D341Med (cell line): Measurements from ENCODE around the gene TAS2R13.

Experiments
- DNase-seq: peaks from one replicate; pipeline ENCODE4 v3.0.0; 2012; ENCODE audit warnings: low spot score

The TAS2R13 gene

GRCh38 chr12:10909462-10909861 lies at the start of gene TAS2R13:
Gene TAS2R13 (minus strand): TSS chr12:10909562. CDS start chr12:10909298, 264 bp downstream.
- no peak for DNase-seq

- DNase-seq = no peak
These were observed 48.4 kb upstream of the TAS2R13 start for GRCh38 chr12:10957741-10958140.

- DNase-seq = no peak
These were observed 46.7 kb upstream of the TAS2R13 start for GRCh38 chr12:10956085-10956484.

- no peak for DNase-seq
These were observed 43.3 kb upstream of the TAS2R13 start for GRCh38 chr12:10952645-10953044.

- no peak for DNase-seq
These were observed 33.8 kb upstream of the TAS2R13 start for GRCh38 chr12:10943167-10943566.

- no peak for DNase-seq
These were observed 32.7 kb upstream of the TAS2R13 start for GRCh38 chr12:10941916-10942607.

GRCh38 chr12:10941369-10941768 lies 32.0 kb upstream of the TAS2R13 start:
- no peak for DNase-seq

GRCh38 chr12:10940389-10940788 lies 31.0 kb upstream of the TAS2R13 start:
- DNase-seq = no peak

GRCh38 chr12:10939163-10939562 lies 29.8 kb upstream of the TAS2R13 start, which contains the start of gene TAS2R14:
Gene TAS2R14 (minus strand): TSS chr12:10939263. CDS start chr12:10939207, 56 bp downstream.
- no peak for DNase-seq

GRCh38 chr12:10936506-10936905 lies 27.1 kb upstream of the TAS2R13 start:
- no peak for DNase-seq

GRCh38 chr12:10928746-10929286 lies 19.5 kb upstream of the TAS2R13 start, which contains the start of gene PRH2:
Gene PRH2 (plus strand): TSS chr12:10929236. CDS start chr12:10929274, 38 bp downstream.
- no peak for DNase-seq

GRCh38 chr12:10926269-10926668 lies 16.9 kb upstream of the TAS2R13 start:
- no peak for DNase-seq

GRCh38 chr12:10919809-10920208 lies 10.4 kb upstream of the TAS2R13 start:
- no peak for DNase-seq

- no peak for DNase-seq
These were observed 1.0 kb upstream of the TAS2R13 start for GRCh38 chr12:10910380-10910779.

- no peak for DNase-seq
These were observed 4.7 kb downstream of the TAS2R13 start for GRCh38 chr12:10904686-10905085.

- no peak for DNase-seq
These were observed 7.9 kb downstream of the TAS2R13 start for GRCh38 chr12:10901427-10901826.

- no peak for DNase-seq
These were observed 8.4 kb downstream of the TAS2R13 start for GRCh38 chr12:10900972-10901371.

- DNase-seq = no peak
These were observed 8.8 kb downstream of the TAS2R13 start for GRCh38 chr12:10900530-10900929.

GRCh38 chr12:10896854-10897253 lies 12.5 kb downstream of the TAS2R13 start:
- DNase-seq = no peak

- DNase-seq = no peak
These were observed 17.4 kb downstream of the TAS2R13 start for GRCh38 chr12:10891937-10892336.

GRCh38 chr12:10889226-10889625 lies 20.1 kb downstream of the TAS2R13 start:
- DNase-seq = no peak

- no peak for DNase-seq
These were observed 25.2 kb downstream of the TAS2R13 start, which contains the start of gene PRH1 for GRCh38 chr12:10884086-10884725. Gene PRH1 (minus strand): TSS chr12:10884255. CDS start chr12:10884217, 38 bp downstream.

GRCh38 chr12:10873378-10873777 lies 36.0 kb downstream of the TAS2R13 start:
- DNase-seq = no peak
